HPDE6-E6E7 (cell line): Measurements from ENCODE around the gene CTCFL.
A peak's percentile ranks its signal among the peaks of the same experiment; 100 is the strongest.

ENCODE experiments used
- DNase-seq: peaks from one replicate; pipeline ENCODE4 v3.0.0; 2011; ENCODE audit warnings: missing footprints; ENCODE audit errors: extremely low spot score

CTCFL gene

GRCh38 chr20:57524511-57525176, at the start of gene CTCFL:
TSS of gene CTCFL (minus strand) at chr20:57525140. CDS start at chr20:57524205, 935 bp downstream.
- DNase-seq = no peak

- no peak for DNase-seq
These were observed 49.0 kb upstream of the CTCFL start for GRCh38 chr20:57573894-57574293.

GRCh38 chr20:57573242-57573641, 48.3 kb upstream of the CTCFL start:
- DNase-seq = no peak

GRCh38 chr20:57571782-57572416, 47.0 kb upstream of the CTCFL start:
- DNase-seq = no peak

GRCh38 chr20:57570920-57571319, 46.0 kb upstream of the CTCFL start:
- DNase-seq = no peak

- no peak for DNase-seq
These were observed 45.4 kb upstream of the CTCFL start for GRCh38 chr20:57570145-57570850.

GRCh38 chr20:57568960-57569359, 44.0 kb upstream of the CTCFL start:
- DNase-seq = no peak

GRCh38 chr20:57568088-57568896, 43.4 kb upstream of the CTCFL start:
- DNase-seq = no peak

- DNase-seq = no peak
These were observed 42.6 kb upstream of the CTCFL start for GRCh38 chr20:57567471-57568079.

GRCh38 chr20:57566803-57567459, 42.0 kb upstream of the CTCFL start:
- DNase-seq = no peak

GRCh38 chr20:57566399-57566798, 41.5 kb upstream of the CTCFL start:
- no peak for DNase-seq

- no peak for DNase-seq
These were observed 40.2 kb upstream of the CTCFL start for GRCh38 chr20:57564951-57565642.

GRCh38 chr20:57564180-57564802, 39.4 kb upstream of the CTCFL start:
- DNase-seq = no peak

- DNase-seq = no peak
These were observed 38.6 kb upstream of the CTCFL start for GRCh38 chr20:57563522-57563921.

GRCh38 chr20:57562541-57563465, 37.9 kb upstream of the CTCFL start:
- no peak for DNase-seq

GRCh38 chr20:57561356-57562279, 36.7 kb upstream of the CTCFL start:
- no peak for DNase-seq

- peak; percentile 59 for DNase-seq
These were observed 35.8 kb upstream of the CTCFL start, which contains the start of gene PCK1 for GRCh38 chr20:57560554-57561355. TSS of gene PCK1 (plus strand) at chr20:57561110. CDS start at chr20:57561412, 302 bp downstream.
